Activated B cell treated with CpG ODN at 0.5 μM for 24 hours (primary cell): ENCODE data around the gene FAF2. TPM values are rescaled to one million over a fixed set of nuclear protein-coding genes. Genes with fewer than 3 reads are reported as not detected.

ENCODE experiments used
- ATAC-seq: fragments of 200-7000 bp; cut with Tn5 transposase; one replicate; pipeline ENCODE4 v1.10.0; 2021; ENCODE audit warnings: low read depth, mild to moderate bottlenecking, moderate library complexity
- CTCF ChIA-PET: fragments of 350-600 bp; sonication (Branson Sonifier 250); formaldehyde crosslinking; loops from one replicate; lab custom pipeline; 2021; ENCODE audit warnings: antibody characterized with exemption; lab: Charles Lee
- POLR2A ChIA-PET: fragments of 350-600 bp; sonication (Branson Sonifier 250); formaldehyde crosslinking; loops from one replicate; lab custom pipeline; 2021; ENCODE audit warnings: antibody characterized with exemption; lab: Charles Lee
- DNase-seq: peaks from one replicate; pipeline ENCODE4 v3.0.0; 2022
- H3K27ac Mint-ChIP-seq: one replicate; pipeline ENCODE4 v1.8.0; 2020; ENCODE audit warnings: mixed read lengths
- H3K27me3 Mint-ChIP-seq: one replicate; pipeline ENCODE4 v1.8.0; 2021; ENCODE audit warnings: mixed read lengths
- H3K36me3 Mint-ChIP-seq: one replicate; pipeline ENCODE4 v1.8.0; 2021; ENCODE audit warnings: low read depth, mixed read lengths
- H3K4me1 Mint-ChIP-seq: one replicate; pipeline ENCODE4 v1.8.0; 2021; ENCODE audit warnings: mixed read lengths
- H3K4me3 Mint-ChIP-seq: one replicate; pipeline ENCODE4 v1.8.0; 2020; ENCODE audit warnings: mild to moderate bottlenecking, mixed read lengths
- H3K9me3 Mint-ChIP-seq: one replicate; pipeline ENCODE4 v1.8.0; 2020; ENCODE audit warnings: mixed read lengths
- intact Hi-C: fragments of 100-400 bp; cut with micrococcal nuclease; formaldehyde crosslinking; loops from one replicate; pipeline ENCODE4 v1.15.1; 2024
- total RNA-seq: library from RNA; stranded (reverse); gene quantifications from 2 replicates; pipeline ENCODE4 v1.2.3, GENCODE V29; 2022
- TF ChIP-seq, protein P1 (sequence below): fragments of 200-600 bp; IDR thresholded peaks from one replicate; pipeline ENCODE4 v1.8.0; 2022; ENCODE audit warnings: antibody characterized with exemption, mild to moderate bottlenecking

FAF2 gene
- total RNA-seq, 1 donor from 2014 or later, result 39.0 TPM

- H3K27me3 Mint-ChIP-seq, result no peaks in the 10 kb centered on the region
- CTCF ChIA-PET, result interaction anchor here (1.0 kb wide), 2 partner anchors 13 to 115 kb away, joined by 3 to 4 read pairs; partner anchors contain the start of gene CLTB
- ATAC-seq (no peak), DNase-seq (no peak)
- H3K9me3 Mint-ChIP-seq, result no peaks in the 10 kb centered on the region
- POLR2A ChIA-PET, result interaction anchor here (0.5 to 1.3 kb wide), 5 partner anchors 11 to 16 kb away, joined by 3 to 7 read pairs (median 5); no protein-coding TSS in a partner anchor
- H3K36me3 Mint-ChIP-seq, result peaks cover 41% of the 10 kb centered on the region
- peak overlapping the region; percentile 38 for H3K4me3 Mint-ChIP-seq
- TF ChIP-seq, protein P1, sequence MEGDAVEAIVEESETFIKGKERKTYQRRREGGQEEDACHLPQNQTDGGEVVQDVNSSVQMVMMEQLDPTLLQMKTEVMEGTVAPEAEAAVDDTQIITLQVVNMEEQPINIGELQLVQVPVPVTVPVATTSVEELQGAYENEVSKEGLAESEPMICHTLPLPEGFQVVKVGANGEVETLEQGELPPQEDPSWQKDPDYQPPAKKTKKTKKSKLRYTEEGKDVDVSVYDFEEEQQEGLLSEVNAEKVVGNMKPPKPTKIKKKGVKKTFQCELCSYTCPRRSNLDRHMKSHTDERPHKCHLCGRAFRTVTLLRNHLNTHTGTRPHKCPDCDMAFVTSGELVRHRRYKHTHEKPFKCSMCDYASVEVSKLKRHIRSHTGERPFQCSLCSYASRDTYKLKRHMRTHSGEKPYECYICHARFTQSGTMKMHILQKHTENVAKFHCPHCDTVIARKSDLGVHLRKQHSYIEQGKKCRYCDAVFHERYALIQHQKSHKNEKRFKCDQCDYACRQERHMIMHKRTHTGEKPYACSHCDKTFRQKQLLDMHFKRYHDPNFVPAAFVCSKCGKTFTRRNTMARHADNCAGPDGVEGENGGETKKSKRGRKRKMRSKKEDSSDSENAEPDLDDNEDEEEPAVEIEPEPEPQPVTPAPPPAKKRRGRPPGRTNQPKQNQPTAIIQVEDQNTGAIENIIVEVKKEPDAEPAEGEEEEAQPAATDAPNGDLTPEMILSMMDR, result no peak
- intact Hi-C loops, result loop anchor here (10.0 kb wide), 1 partner anchor 1584 kb away; the partner anchor contains the start of gene N4BP3
- H3K27ac Mint-ChIP-seq, result peak overlapping the region; percentile 76
- peaks cover 62% of the 10 kb centered on the region for H3K4me1 Mint-ChIP-seq
Measured at GRCh38 chr5:176530983-176531901, 83.1 kb downstream of the FAF2 start.

GRCh38 chr5:176531902-176532493 is 83.8 kb downstream of the FAF2 start:
- Mint-ChIP-seq H3K9me3 (no peaks in the 10 kb centered on the region), H3K4me3 (no peak overlapping the region), H3K36me3 (peaks cover 39% of the 10 kb centered on the region), H3K27ac (no peak overlapping the region), H3K4me1 (peaks cover 62% of the 10 kb centered on the region), H3K27me3 (no peaks in the 10 kb centered on the region)
- DNase-seq (no peak), ATAC-seq (no peak)
- intact Hi-C loops, result loop anchor here (10.0 kb wide), 1 partner anchor 1583 kb away; the partner anchor contains the start of gene N4BP3
- ChIA-PET CTCF (interaction anchor here (1.0 kb wide), 1 partner anchor 12 kb away, joined by 3 read pairs; no protein-coding TSS in a partner anchor), POLR2A (interaction anchor here (0.5 to 1.3 kb wide), 5 partner anchors 11 to 127 kb away, joined by 3 to 7 read pairs (median 5); no protein-coding TSS in a partner anchor)
- TF ChIP-seq, protein P1, result no peak

GRCh38 chr5:176532795-176533194 is 84.6 kb downstream of the FAF2 start:
- ATAC-seq (no peak), DNase-seq (no peak)
- Mint-ChIP-seq H3K27me3 (no peaks in the 10 kb centered on the region), H3K9me3 (no peaks in the 10 kb centered on the region), H3K27ac (peak overlapping the region; percentile 95), H3K4me3 (no peak overlapping the region), H3K36me3 (peaks cover 40% of the 10 kb centered on the region), H3K4me1 (peaks cover 64% of the 10 kb centered on the region)
- intact Hi-C loops, result loop anchor here (10.0 kb wide), 1 partner anchor 1582 kb away; the partner anchor contains the start of gene N4BP3
- CTCF ChIA-PET, result interaction anchor here (3.3 kb wide), 1 partner anchor 10 kb away, joined by 19 read pairs; no protein-coding TSS in a partner anchor
- TF ChIP-seq, protein P1, result no peak
- POLR2A ChIA-PET, result interaction anchor here (0.5 to 1.3 kb wide), 3 partner anchors 17 to 127 kb away, joined by 3 to 7 read pairs (median 7); no protein-coding TSS in a partner anchor

- H3K36me3 Mint-ChIP-seq, result peaks cover 35% of the 10 kb centered on the region
- CTCF ChIA-PET, result interaction anchor here (3.3 kb wide), 1 partner anchor 10 kb away, joined by 19 read pairs; no protein-coding TSS in a partner anchor
- H3K9me3 Mint-ChIP-seq, result no peaks in the 10 kb centered on the region
- H3K27me3 Mint-ChIP-seq, result no peaks in the 10 kb centered on the region
- peaks cover 67% of the 10 kb centered on the region for H3K4me1 Mint-ChIP-seq
- intact Hi-C loops, result loop anchor here (10.0 kb wide), 1 partner anchor 1581 kb away; the partner anchor contains the start of gene N4BP3
- peak overlapping the region; percentile 95 for H3K27ac Mint-ChIP-seq
- POLR2A ChIA-PET, result interaction anchor here (0.7 to 2.9 kb wide), 4 partner anchors 10 to 124 kb away, joined by 3 to 26 read pairs (median 3); partner anchors contain the start of gene TSPAN17
- peak overlapping the region; percentile 97 for H3K4me3 Mint-ChIP-seq
- ATAC-seq (no peak), DNase-seq (no peak)
- TF ChIP-seq, protein P1, result no peak
Measured at GRCh38 chr5:176533390-176533789, 85.2 kb downstream of the FAF2 start.
